OCI-M2 (cell line): ENCODE measurements around the gene CNTNAP5.

Experiments
- DNase-seq: peaks from one replicate; lab custom pipeline; 2025; ENCODE audit not compliant: unreplicated experiment; lab: John Stamatoyannopoulos, UW

The CNTNAP5 gene

GRCh38 chr2:124053796-124054195 is 28.7 kb downstream of the CNTNAP5 start:
- no peak for DNase-seq

- no peak for DNase-seq
Measured at GRCh38 chr2:124063596-124063995, 38.5 kb downstream of the CNTNAP5 start.

- DNase-seq = no peak
Measured at GRCh38 chr2:124065636-124066035, 40.5 kb downstream of the CNTNAP5 start.

GRCh38 chr2:124066776-124067175 is 41.7 kb downstream of the CNTNAP5 start:
- DNase-seq = no peak

GRCh38 chr2:124079045-124079444 is 54.0 kb downstream of the CNTNAP5 start:
- no peak for DNase-seq

- no peak for DNase-seq
Measured at GRCh38 chr2:124080281-124081153, 55.4 kb downstream of the CNTNAP5 start.

GRCh38 chr2:124081154-124081716 is 56.1 kb downstream of the CNTNAP5 start:
- DNase-seq = no peak

- no peak for DNase-seq
Measured at GRCh38 chr2:124088616-124089015, 63.5 kb downstream of the CNTNAP5 start.

GRCh38 chr2:124091721-124092120 is 66.6 kb downstream of the CNTNAP5 start:
- no peak for DNase-seq

GRCh38 chr2:124092651-124093050 is 67.6 kb downstream of the CNTNAP5 start:
- DNase-seq = no peak

- no peak for DNase-seq
Measured at GRCh38 chr2:124104914-124105313, 79.8 kb downstream of the CNTNAP5 start.

GRCh38 chr2:124112206-124112605 is 87.1 kb downstream of the CNTNAP5 start:
- no peak for DNase-seq

- DNase-seq = no peak
Measured at GRCh38 chr2:124112966-124113365, 87.9 kb downstream of the CNTNAP5 start.

- DNase-seq = no peak
Measured at GRCh38 chr2:124120246-124120645, 95.2 kb downstream of the CNTNAP5 start.

- no peak for DNase-seq
Measured at GRCh38 chr2:124121106-124121505, 96.0 kb downstream of the CNTNAP5 start.

- no peak for DNase-seq
Measured at GRCh38 chr2:124121760-124122275, 96.7 kb downstream of the CNTNAP5 start.

- DNase-seq = no peak
Measured at GRCh38 chr2:124122340-124122739, 97.3 kb downstream of the CNTNAP5 start.

GRCh38 chr2:124131276-124131675 is 106.2 kb downstream of the CNTNAP5 start:
- DNase-seq = no peak

GRCh38 chr2:124136110-124136509 is 111.0 kb downstream of the CNTNAP5 start:
- no peak for DNase-seq

GRCh38 chr2:124138076-124138475 is 113.0 kb downstream of the CNTNAP5 start:
- no peak for DNase-seq

GRCh38 chr2:124145982-124146381 is 120.9 kb downstream of the CNTNAP5 start:
- no peak for DNase-seq

GRCh38 chr2:124147552-124147951 is 122.5 kb downstream of the CNTNAP5 start:
- DNase-seq = no peak
